HEK293 (cell line): ENCODE results near the gene LAMA2.

ENCODE experiments used
- CTCF ChIA-PET: fragments of 350-600 bp; formaldehyde crosslinking; extraction: SDS; loops from one replicate; lab custom pipeline; 2021; ENCODE audit warnings: antibody characterized with exemption; lab: Yijun Ruan, JAX
- POLR2A ChIA-PET: fragments of 300-600 bp; formaldehyde crosslinking; extraction: SDS; loops from one replicate; lab custom pipeline; 2020; ENCODE audit warnings: antibody characterized with exemption, inconsistent platforms; lab: Yijun Ruan, JAX
- H3K27ac ChIP-seq: fragments of 200-500 bp; sonication (Bioruptor generic); 2 replicates; pipeline ENCODE4 v1.5.1; 2014; ENCODE audit warnings: low read depth, low read length, control low read depth, inconsistent platforms; ENCODE audit errors: extremely low read depth
- H3K36me3 ChIP-seq, 2 experiments: fragments of 200-500 bp in 1 of 2; sonication (Bioruptor generic) in 1 of 2; 1 replicate in 1 of 2; 2 replicates in 1 of 2; pipeline ENCODE4 v1.5.1; 2014 to 2017; ENCODE audit warnings: inconsistent platforms in 2 of 2, low read length in 2 of 2; ENCODE audit not compliant: control insufficient read depth in 2 of 2, insufficient read depth in 1 of 2
- H3K4me1 ChIP-seq: fragments of 200-500 bp; sonication (Bioruptor generic); 2 replicates; pipeline ENCODE4 v1.5.1; 2014; ENCODE audit warnings: mild to moderate bottlenecking, low read length, inconsistent platforms; ENCODE audit not compliant: control insufficient read depth, insufficient read depth
- H3K4me3 ChIP-seq: 2 replicates; pipeline ENCODE4 v1.5.1; 2011; ENCODE audit warnings: low read depth, mild to moderate bottlenecking, control low read depth, low read length, moderate library complexity
- H3K9me3 ChIP-seq: fragments of 200-500 bp; sonication (Bioruptor generic); 2 replicates; pipeline ENCODE4 v1.5.1; 2014; ENCODE audit warnings: low read depth, low read length, inconsistent platforms; ENCODE audit not compliant: control insufficient read depth, insufficient read depth
- KLF1 ChIP-seq: fragments of 450-650 bp; formaldehyde crosslinking; IDR thresholded peaks from 2 replicates; pipeline ENCODE4 v1.5.1; 2016; ENCODE audit warnings: missing biosample characterization, missing genetic modification characterization
- KLF9 ChIP-seq: fragments of 450-650 bp; formaldehyde crosslinking; IDR thresholded peaks from 2 replicates; pipeline ENCODE4 v1.5.1; 2016; ENCODE audit warnings: missing biosample characterization, missing genetic modification characterization, low read depth
- OVOL3 ChIP-seq: fragments of 450-650 bp; formaldehyde crosslinking; IDR thresholded peaks from 2 replicates; pipeline ENCODE4 v1.5.1; 2016; ENCODE audit warnings: missing biosample characterization, missing genetic modification characterization
- PRDM2 ChIP-seq: fragments of 450-650 bp; formaldehyde crosslinking; IDR thresholded peaks from 2 replicates; pipeline ENCODE4 v1.5.1; 2016; ENCODE audit warnings: missing biosample characterization, missing genetic modification characterization, borderline replicate concordance
- SCRT2 ChIP-seq: fragments of 450-650 bp; formaldehyde crosslinking; IDR thresholded peaks from 2 replicates; pipeline ENCODE4 v1.5.1; 2016; ENCODE audit warnings: missing biosample characterization, missing genetic modification characterization
- SETDB1 ChIP-seq: IDR thresholded peaks from one replicate; pipeline ENCODE4 v1.6.1; 2017; ENCODE audit warnings: mild to moderate bottlenecking, low read length, moderate library complexity, mixed read lengths; ENCODE audit not compliant: insufficient read length
- TSHZ1 ChIP-seq: fragments of 450-650 bp; formaldehyde crosslinking; IDR thresholded peaks from 2 replicates; pipeline ENCODE4 v1.5.1; 2016; ENCODE audit warnings: missing biosample characterization, missing genetic modification characterization, borderline replicate concordance
- ZBTB10 ChIP-seq: fragments of 450-650 bp; formaldehyde crosslinking; IDR thresholded peaks from 2 replicates; pipeline ENCODE4 v1.5.1; 2016; ENCODE audit warnings: missing biosample characterization, missing genetic modification characterization
- ZBTB7A ChIP-seq: fragments of 450-650 bp; formaldehyde crosslinking; IDR thresholded peaks from 2 replicates; pipeline ENCODE4 v1.5.1; 2016; ENCODE audit warnings: low read depth, missing biosample characterization, missing genetic modification characterization
- ZFP41 ChIP-seq: fragments of 450-650 bp; formaldehyde crosslinking; IDR thresholded peaks from 2 replicates; pipeline ENCODE4 v1.5.1; 2016; ENCODE audit warnings: missing biosample characterization, missing genetic modification characterization, borderline replicate concordance
- ZIC2 ChIP-seq: fragments of 450-650 bp; formaldehyde crosslinking; IDR thresholded peaks from 2 replicates; pipeline ENCODE4 v1.5.1; 2016; ENCODE audit warnings: missing biosample characterization, missing genetic modification characterization
- ZNF239 ChIP-seq: fragments of 450-650 bp; formaldehyde crosslinking; IDR thresholded peaks from 2 replicates; pipeline ENCODE4 v1.5.1; 2016; ENCODE audit warnings: missing biosample characterization, missing genetic modification characterization
- ZNF335 ChIP-seq: fragments of 450-650 bp; formaldehyde crosslinking; conservative IDR thresholded peaks from 2 replicates; pipeline ENCODE4 v1.5.1; 2016; ENCODE audit warnings: missing biosample characterization, missing genetic modification characterization
- ZNF354C ChIP-seq: fragments of 450-650 bp; formaldehyde crosslinking; IDR thresholded peaks from 2 replicates; pipeline ENCODE4 v1.5.1; 2016; ENCODE audit warnings: missing biosample characterization, missing genetic modification characterization, low read depth, borderline replicate concordance
- ZNF37A ChIP-seq: fragments of 450-650 bp; IDR thresholded peaks from 2 replicates; pipeline ENCODE4 v1.5.1; 2018; ENCODE audit warnings: missing biosample characterization, missing genetic modification characterization
- ZNF549 ChIP-seq: fragments of 450-650 bp; IDR thresholded peaks from 2 replicates; pipeline ENCODE4 v1.5.1; 2018; ENCODE audit warnings: missing biosample characterization, missing genetic modification characterization, mild to moderate bottlenecking, inconsistent platforms, moderate library complexity
- ZNF629 ChIP-seq: fragments of 450-650 bp; formaldehyde crosslinking; IDR thresholded peaks from 2 replicates; pipeline ENCODE4 v1.5.1; 2017; ENCODE audit warnings: missing biosample characterization, missing genetic modification characterization
- ZNF747 ChIP-seq: fragments of 450-650 bp; formaldehyde crosslinking; IDR thresholded peaks from 2 replicates; pipeline ENCODE4 v1.5.1; 2016; ENCODE audit warnings: missing biosample characterization, missing genetic modification characterization

LAMA2 gene

GRCh38 chr6:129351807-129352206 is 468.9 kb downstream of the LAMA2 start:
- Histone ChIP-seq H3K36me3 (no peaks in the 10 kb centered on the region), H3K27ac (no peak overlapping the region), H3K4me1 (no peaks in the 10 kb centered on the region), H3K4me3 (no peak overlapping the region), H3K9me3 (no peaks in the 10 kb centered on the region)
- TF ChIP-seq KLF9 (tag by site-specific recombination) (no peak), ZIC2 (tag by site-specific recombination) (no peak), SCRT2 (tag by site-specific recombination) (no peak), ZNF549 (no peak), ZNF747 (no peak), OVOL3 (tag by site-specific recombination) (no peak), ZNF335 (tag by site-specific recombination) (no peak), ZBTB7A (tag by site-specific recombination) (no peak), SETDB1 (no peak), PRDM2 (no peak), ZNF354C (tag by site-specific recombination) (no peak), ZNF629 (no peak), ZNF239 (no peak)
- ChIA-PET POLR2A (no interaction called here), CTCF (interaction anchor here (0.6 to 1.4 kb wide), 4 partner anchors 10 to 543 kb away, joined by 3 to 5 read pairs (median 4); no protein-coding TSS in a partner anchor)

GRCh38 chr6:129353067-129353466 is 470.1 kb downstream of the LAMA2 start:
- ChIA-PET CTCF (no interaction called here), POLR2A (no interaction called here)
- Histone ChIP-seq H3K36me3 (no peaks in the 10 kb centered on the region), H3K4me3 (no peak overlapping the region), H3K9me3 (no peaks in the 10 kb centered on the region), H3K4me1 (no peaks in the 10 kb centered on the region), H3K27ac (no peak overlapping the region)
- no peak for TF ChIP-seq ZBTB7A (tag by site-specific recombination)
- TF ChIP-seq ZBTB10 = no peak
- no peak for TF ChIP-seq TSHZ1 (tag by site-specific recombination)
- no peak for TF ChIP-seq KLF1 (tag by site-specific recombination)
- no peak for TF ChIP-seq ZNF37A (tag by site-specific recombination)
- TF ChIP-seq ZFP41 = no peak
- TF ChIP-seq, all 188 proteins: peak for 0
